NCI-H82 (cell line): ENCODE results near the gene ANKFY1.

ENCODE experiments used
- DNase-seq: peaks from one replicate; lab custom pipeline; 2025; lab: John Stamatoyannopoulos, UW

Gene ANKFY1

GRCh38 chr17:4119299-4119698 is 144.5 kb downstream of the ANKFY1 start:
- no peak for DNase-seq

GRCh38 chr17:4118015-4118743 is 145.6 kb downstream of the ANKFY1 start:
- DNase-seq: no peak

GRCh38 chr17:4116516-4116915 is 147.3 kb downstream of the ANKFY1 start:
- no peak for DNase-seq
